ENCODE measurements around the gene CDH13. TPM values are rescaled to one million over a fixed set of nuclear protein-coding genes. Genes with fewer than 3 reads are reported as not detected.

Gene CDH13
- 8.7 TPM for polyA plus RNA-seq (ENCODE audit: insufficient read length)
- long read RNA-seq, donor 1, partial matches to known transcripts, result 5 of 5 reads
- long read RNA-seq, donor 1, other reads (novel, unspliced or antisense), result 0 of 5 reads
- long read RNA-seq, donor 2, partial matches to known transcripts, result 5 of 5 reads
- long read RNA-seq, donor 2, other reads (novel, unspliced or antisense), result 0 of 5 reads
- long read RNA-seq, donor 3, result 0 reads
- long read RNA-seq, donor 4, result 0 reads
- long read RNA-seq, donor 5, result 0 reads
- long read RNA-seq, donor 6, result 0 reads
- long read RNA-seq, donor 7, result 0 reads
- long read RNA-seq, donor 8, result 0 reads

GRCh38 chr16:82626791-82627261 lies at the start of gene CDH13:
Gene CDH13 (plus strand): TSS chr16:82626969.
- DNase-seq, result peak; percentile 22

GRCh38 chr16:82580298-82580890 lies 46.4 kb upstream of the CDH13 start:
- DNase-seq, result peak; percentile 12

- DNase-seq, result no peak
These were observed 43.8 kb upstream of the CDH13 start for GRCh38 chr16:82582975-82583374.

- DNase-seq, result no peak
These were observed 43.3 kb upstream of the CDH13 start for GRCh38 chr16:82583422-82583821.

GRCh38 chr16:82584553-82585152 lies 42.1 kb upstream of the CDH13 start:
- no peak for DNase-seq

- DNase-seq, result no peak
These were observed 41.1 kb upstream of the CDH13 start for GRCh38 chr16:82585675-82586074.

GRCh38 chr16:82586130-82586529 lies 40.6 kb upstream of the CDH13 start:
- DNase-seq, result no peak

- no peak for DNase-seq
These were observed 39.5 kb upstream of the CDH13 start for GRCh38 chr16:82587289-82587688.

GRCh38 chr16:82589407-82589806 lies 37.4 kb upstream of the CDH13 start:
- DNase-seq, result no peak

GRCh38 chr16:82594114-82594513 lies 32.7 kb upstream of the CDH13 start:
- no peak for DNase-seq

- no peak for DNase-seq
These were observed 28.0 kb upstream of the CDH13 start for GRCh38 chr16:82598771-82599170.

- DNase-seq, result no peak
These were observed 24.7 kb upstream of the CDH13 start for GRCh38 chr16:82601989-82602640.

- DNase-seq, result peak; percentile 40
These were observed 22.9 kb upstream of the CDH13 start for GRCh38 chr16:82603784-82604411.

GRCh38 chr16:82605076-82605475 lies 21.7 kb upstream of the CDH13 start:
- DNase-seq, result no peak

GRCh38 chr16:82605863-82606620 lies 20.7 kb upstream of the CDH13 start:
- no peak for DNase-seq

- no peak for DNase-seq
These were observed 17.6 kb upstream of the CDH13 start for GRCh38 chr16:82609140-82609539.

GRCh38 chr16:82612263-82612662 lies 14.5 kb upstream of the CDH13 start:
- DNase-seq, result no peak

GRCh38 chr16:82616356-82616755 lies 10.4 kb upstream of the CDH13 start:
- no peak for DNase-seq

- no peak for DNase-seq
These were observed 5.0 kb upstream of the CDH13 start for GRCh38 chr16:82621781-82622180.

GRCh38 chr16:82623241-82623640 lies 3.5 kb upstream of the CDH13 start:
- DNase-seq, result no peak

Data from left kidney (tissue), 8 donors.